Stimulated activated naive CD8-positive, alpha-beta T cell treated with anti-CD3 and anti-CD28 coated beads, Interleukin-15, amount 100 ng/mL, for 72 hours (primary cell): Measurements from ENCODE around the gene UBXN6.

Experiments
- ATAC-seq: fragments of 150-1000 bp; cut with Tn5 transposase; 2 replicates; pipeline ENCODE4 v1.10.0; 2021; ENCODE audit warnings: mild to moderate bottlenecking, moderate library complexity
- DNase-seq, 2 donors: peaks; one replicate each; pipeline ENCODE4 v3.0.0; 2021 to 2022
- H3K27ac Mint-ChIP-seq, 2 donors: one replicate each; pipeline ENCODE4 v1.8.0; 2022; ENCODE audit warnings: mild to moderate bottlenecking in 2 of 2, mixed read lengths in 2 of 2, moderate library complexity in 2 of 2
- H3K27me3 Mint-ChIP-seq: one replicate; pipeline ENCODE4 v1.8.0; 2022; ENCODE audit warnings: mixed read lengths
- H3K4me1 Mint-ChIP-seq: one replicate; pipeline ENCODE4 v1.8.0; 2022; ENCODE audit warnings: mild to moderate bottlenecking, mixed read lengths
- H3K4me3 Mint-ChIP-seq, 2 donors: one replicate each; pipeline ENCODE4 v1.8.0; 2022; ENCODE audit warnings: mild to moderate bottlenecking in 2 of 2, mixed read lengths in 2 of 2, moderate library complexity in 1 of 2
- H3K9me3 Mint-ChIP-seq, 2 donors: one replicate each; pipeline ENCODE4 v1.8.0; 2022; ENCODE audit warnings: mixed read lengths in 2 of 2

The UBXN6 gene

GRCh38 chr19:4457654-4458395, at the start of gene UBXN6:
Gene UBXN6, minus strand, starts transcription at chr19:4457794. Its CDS starts 97 bp downstream, at chr19:4457697.
- Mint-ChIP-seq H3K4me3 (peak within 1 kb of the TSS; percentile 90 to 95), H3K4me1 (peaks cover 27% of the 10 kb centered on the region), H3K27me3 (no peaks in the 10 kb centered on the region), H3K9me3 (no peaks in the 10 kb centered on the region), H3K27ac (peak within 1 kb of the TSS; percentile 90 to 97)
- DNase-seq (peak; percentile 96 to 98), ATAC-seq (peak; percentile 99)

- H3K9me3 Mint-ChIP-seq, result no peaks in the 10 kb centered on the region
- ATAC-seq (no peak), DNase-seq (no peak)
- H3K27ac Mint-ChIP-seq, result no peak overlapping the region
- H3K27me3 Mint-ChIP-seq, result no peaks in the 10 kb centered on the region
- H3K4me3 Mint-ChIP-seq, result no peak overlapping the region
- peaks cover 10% of the 10 kb centered on the region for H3K4me1 Mint-ChIP-seq
These were observed 49.5 kb upstream of the UBXN6 start for GRCh38 chr19:4507150-4507452.

GRCh38 chr19:4506449-4507149, 49.0 kb upstream of the UBXN6 start:
- H3K27me3 Mint-ChIP-seq, result no peaks in the 10 kb centered on the region
- ATAC-seq (peak; percentile 52), DNase-seq (no peak)
- peaks cover 10% of the 10 kb centered on the region for H3K4me1 Mint-ChIP-seq
- no peak overlapping the region for H3K4me3 Mint-ChIP-seq
- H3K27ac Mint-ChIP-seq, result peak overlapping the region in 1 of 2 donors; percentile 61
- H3K9me3 Mint-ChIP-seq, result no peaks in the 10 kb centered on the region

- no peaks in the 10 kb centered on the region for H3K27me3 Mint-ChIP-seq
- DNase-seq, result no peak
- no peaks in the 10 kb centered on the region for H3K9me3 Mint-ChIP-seq
- H3K27ac Mint-ChIP-seq, result peak overlapping the region in 1 of 2 donors; percentile 61
- ATAC-seq, result no peak
- no peak overlapping the region for H3K4me3 Mint-ChIP-seq
- H3K4me1 Mint-ChIP-seq, result peaks cover 10% of the 10 kb centered on the region
These were observed 48.2 kb upstream of the UBXN6 start for GRCh38 chr19:4505570-4506448.

- Mint-ChIP-seq H3K27ac (no peak overlapping the region), H3K27me3 (no peaks in the 10 kb centered on the region), H3K4me1 (peaks cover 10% of the 10 kb centered on the region), H3K9me3 (no peaks in the 10 kb centered on the region), H3K4me3 (no peak overlapping the region)
- ATAC-seq, result peak; percentile 15
- DNase-seq, result no peak
These were observed 47.4 kb upstream of the UBXN6 start for GRCh38 chr19:4504891-4505569.

GRCh38 chr19:4504297-4504701, 46.7 kb upstream of the UBXN6 start:
- Mint-ChIP-seq H3K27ac (no peak overlapping the region), H3K4me1 (peaks cover 10% of the 10 kb centered on the region), H3K4me3 (no peak overlapping the region), H3K9me3 (no peaks in the 10 kb centered on the region), H3K27me3 (no peaks in the 10 kb centered on the region)
- no peak for DNase-seq
- no peak for ATAC-seq

- Mint-ChIP-seq H3K27me3 (no peaks in the 10 kb centered on the region), H3K27ac (no peak overlapping the region), H3K4me1 (peaks cover 10% of the 10 kb centered on the region), H3K4me3 (no peak overlapping the region), H3K9me3 (no peaks in the 10 kb centered on the region)
- DNase-seq, result no peak
- ATAC-seq, result no peak
These were observed 46.2 kb upstream of the UBXN6 start for GRCh38 chr19:4503825-4504170.

- Mint-ChIP-seq H3K27ac (no peak overlapping the region), H3K27me3 (no peaks in the 10 kb centered on the region), H3K4me1 (peaks cover 10% of the 10 kb centered on the region), H3K4me3 (no peak overlapping the region), H3K9me3 (no peaks in the 10 kb centered on the region)
- ATAC-seq (no peak), DNase-seq (no peak)
These were observed 45.7 kb upstream of the UBXN6 start for GRCh38 chr19:4503132-4503824.

GRCh38 chr19:4502282-4503131, 44.9 kb upstream of the UBXN6 start:
- no peak overlapping the region for H3K4me3 Mint-ChIP-seq
- H3K9me3 Mint-ChIP-seq, result no peaks in the 10 kb centered on the region
- no peak for ATAC-seq
- H3K4me1 Mint-ChIP-seq, result peaks cover 10% of the 10 kb centered on the region
- DNase-seq, result no peak
- H3K27me3 Mint-ChIP-seq, result no peaks in the 10 kb centered on the region
- peak overlapping the region in 1 of 2 donors; percentile 48 for H3K27ac Mint-ChIP-seq

GRCh38 chr19:4501691-4502090, 44.1 kb upstream of the UBXN6 start:
- H3K9me3 Mint-ChIP-seq, result no peaks in the 10 kb centered on the region
- no peak overlapping the region for H3K4me3 Mint-ChIP-seq
- H3K27me3 Mint-ChIP-seq, result no peaks in the 10 kb centered on the region
- no peak for DNase-seq
- peaks cover 8% of the 10 kb centered on the region for H3K4me1 Mint-ChIP-seq
- no peak for ATAC-seq
- H3K27ac Mint-ChIP-seq, result peak overlapping the region in 1 of 2 donors; percentile 42

- Mint-ChIP-seq H3K9me3 (no peaks in the 10 kb centered on the region), H3K4me3 (no peak overlapping the region), H3K27me3 (no peaks in the 10 kb centered on the region), H3K27ac (no peak overlapping the region), H3K4me1 (peaks cover 1% of the 10 kb centered on the region)
- DNase-seq (no peak), ATAC-seq (no peak)
These were observed 43.4 kb upstream of the UBXN6 start for GRCh38 chr19:4500841-4501591.

- Mint-ChIP-seq H3K27ac (no peak overlapping the region), H3K4me3 (no peak overlapping the region), H3K9me3 (no peaks in the 10 kb centered on the region), H3K27me3 (no peaks in the 10 kb centered on the region), H3K4me1 (no peaks in the 10 kb centered on the region)
- DNase-seq, result no peak
- no peak for ATAC-seq
These were observed 42.3 kb upstream of the UBXN6 start for GRCh38 chr19:4499855-4500254.

GRCh38 chr19:4499318-4499717, 41.7 kb upstream of the UBXN6 start:
- H3K9me3 Mint-ChIP-seq, result no peaks in the 10 kb centered on the region
- no peak overlapping the region for H3K4me3 Mint-ChIP-seq
- H3K27me3 Mint-ChIP-seq, result no peaks in the 10 kb centered on the region
- no peaks in the 10 kb centered on the region for H3K4me1 Mint-ChIP-seq
- H3K27ac Mint-ChIP-seq, result no peak overlapping the region
- ATAC-seq (no peak), DNase-seq (no peak)

- H3K9me3 Mint-ChIP-seq, result no peaks in the 10 kb centered on the region
- ATAC-seq, result no peak
- no peak overlapping the region for H3K4me3 Mint-ChIP-seq
- H3K27me3 Mint-ChIP-seq, result no peaks in the 10 kb centered on the region
- DNase-seq, result no peak
- H3K27ac Mint-ChIP-seq, result no peak overlapping the region
- no peaks in the 10 kb centered on the region for H3K4me1 Mint-ChIP-seq
These were observed 41.1 kb upstream of the UBXN6 start for GRCh38 chr19:4498694-4499093.
